ENCODE results near the gene OR10W1. TPM values are rescaled to one million over a fixed set of nuclear protein-coding genes. Genes with fewer than 3 reads are reported as not detected.

The OR10W1 gene
- total and polyA plus RNA-seq, 10 of the 15 experiments (the other 5 are each of a cell fraction or from before 2014, with no cell fraction given), result not detected

GRCh38 chr11:58286249-58286648, 18.2 kb upstream of the OR10W1 start:
- BruUV-seq (replicated peaks), result no TSS peak
- DNase-seq (ENCODE audit: low read depth, low spot score), result no peak
- in situ Hi-C loops (cut with MboI), result no loop called here
- H2AFZ ChIP-seq (ENCODE audit: control insufficient read depth, low read depth, low read length), result no peak overlapping the region
- TF ChIP-seq HDAC6 (IDR thresholded peaks at IDR 0.05; ENCODE audit: unreplicated experiment) (no peak), CEBPB (IDR thresholded peaks at IDR 0.05; ENCODE audit: borderline replicate concordance in 1 of 2, low read depth in 2 of 2, low read length in 2 of 2) (no peak), CTCF (IDR thresholded peaks at IDR 0.05 in 2 of 3, conservative IDR thresholded peaks at IDR 0.05 in 1 of 3; ENCODE audit: control insufficient read depth in 2 of 3, extremely low read depth in 1 of 3, insufficient read depth in 1 of 3, low read depth in 3 of 3, low read length in 3 of 3) (peak; percentile 61 to 68 (median 62)), SMC3 (IDR thresholded peaks at IDR 0.05; ENCODE audit: borderline replicate concordance, low read length) (peak; percentile 53; the same call in 1 of the 2 replicates), RAD21 (IDR thresholded peaks at IDR 0.05; ENCODE audit: insufficient read depth, low read depth, low read length) (peak; percentile 65), E2F4 (IDR thresholded peaks at IDR 0.05; ENCODE audit: low read depth, low read length) (no peak)
- H3K27ac ChIP-seq (ENCODE audit: control insufficient read depth, insufficient read depth), result no peak overlapping the region
- ChIA-PET CTCF (interaction anchor here (0.9 to 1.9 kb wide), 13 partner anchors 10 to 793 kb away, joined by 3 to 8 read pairs (median 4); partner anchors contain the start of genes BTBD18 and UBE2L6), SMC1A (ENCODE audit: uncharacterized antibody, unreplicated experiment) (interaction anchor here (0.6 to 1.9 kb wide), 3 partner anchors 227 to 941 kb away, joined by 3 to 9 read pairs (median 4); no protein-coding TSS in a partner anchor), POLR2A (interaction anchor here (0.6 kb wide), 1 partner anchor 149 kb away, joined by 9 read pairs; no protein-coding TSS in a partner anchor), RAD21 (ENCODE audit: unreplicated experiment) (interaction anchor here (0.7 to 1.3 kb wide), 3 partner anchors 208 to 623 kb away, joined by 3 to 5 read pairs (median 4); no protein-coding TSS in a partner anchor)
- no peak overlapping the region for H3K4me2 ChIP-seq (ENCODE audit: control insufficient read depth, insufficient read depth)
- intact Hi-C loops (cut with micrococcal nuclease; ENCODE audit: unreplicated experiment), result loop anchor here (5.0 kb wide), 2 partner anchors 236 to 624 kb away; no protein-coding TSS in a partner anchor
- WGBS (ENCODE audit: insufficient coverage, insufficient replicate concordance, low lambda C conversion rate, missing lambda C conversion rate), result 0% methylated on average over 1 of the region's 1 CpG
- no peak overlapping the region for H3K4me3 ChIP-seq
- no peaks in the 10 kb centered on the region for H4K20me1 ChIP-seq (ENCODE audit: control insufficient read depth, insufficient read depth)
- ATAC-seq, result peak; percentile 89
- no peaks in the 10 kb centered on the region for H3K36me3 ChIP-seq (ENCODE audit: control insufficient read depth in 2 of 2, insufficient read depth in 2 of 2, low read length in 1 of 2)
- no peaks in the 10 kb centered on the region for H3K27me3 ChIP-seq (replicated peaks in 1 of 2; ENCODE audit: control insufficient read depth in 2 of 2, insufficient read depth in 2 of 2, low read length in 1 of 2)
- no peak for FAIRE-seq
- no peaks in the 10 kb centered on the region for H3K9me3 ChIP-seq (replicated peaks; ENCODE audit: control insufficient read depth, insufficient read depth, low read length)
- H3K79me2 ChIP-seq (ENCODE audit: control insufficient read depth, insufficient read depth, low read length), result no peaks in the 10 kb centered on the region
- no peak overlapping the region for H3K9ac ChIP-seq (ENCODE audit: control insufficient read depth, insufficient read depth, low read length)
- no peaks in the 10 kb centered on the region for H3K4me1 ChIP-seq (ENCODE audit: control insufficient read depth, insufficient read depth, low read length)

Measured in GM12878 (cell line).